SK-N-SH treated with all-trans-retinoic acid at 6 μM for 48 hours (cell line): ENCODE measurements around the gene GTF2IRD1.

ENCODE experiments used
- BACH2 ChIP-seq: fragments of 250-450 bp; sonication (Bioruptor Pico); IDR thresholded peaks from 2 replicates; pipeline ENCODE4 v1.9.0; 2021; ENCODE audit warnings: mild to moderate bottlenecking, borderline replicate concordance
- ISL1 ChIP-seq: fragments of 250-450 bp; sonication (Bioruptor Pico); IDR thresholded peaks from 2 replicates; pipeline ENCODE4 v2.1.2; 2022; ENCODE audit warnings: mild to moderate bottlenecking, moderate library complexity
- PATZ1 ChIP-seq: fragments of 250-450 bp; sonication (Bioruptor Pico); IDR thresholded peaks from 2 replicates; pipeline ENCODE4 v1.8.0; 2020; ENCODE audit warnings: mild to moderate bottlenecking, moderate library complexity, borderline replicate concordance
- RARB ChIP-seq: fragments of 250-450 bp; sonication (Bioruptor Pico); IDR thresholded peaks from 2 replicates; pipeline ENCODE4 v1.8.0; 2021; ENCODE audit warnings: mild to moderate bottlenecking, moderate library complexity

GRCh38 chr7:74544706-74545469, 91.2 kb downstream of the GTF2IRD1 start:
- TF ChIP-seq ISL1 (no peak), PATZ1 (CRISPR knock-in tag) (no peak), RARB (no peak), BACH2 (CRISPR knock-in tag) (no peak)
